22Rv1 (cell line): ENCODE data around the gene RNU1-2.

Experiments
- ZFX ChIP-seq: fragments of 450-650 bp; IDR thresholded peaks from 2 replicates; pipeline ENCODE4 v1.6.1; 2017; ENCODE audit warnings: antibody characterized with exemption, borderline replicate concordance
- TF ChIP-seq, protein P1 (sequence below): fragments of 450-650 bp; IDR thresholded peaks from 2 replicates; pipeline ENCODE4 v1.5.1; 2017; ENCODE audit warnings: mild to moderate bottlenecking

DNA sequence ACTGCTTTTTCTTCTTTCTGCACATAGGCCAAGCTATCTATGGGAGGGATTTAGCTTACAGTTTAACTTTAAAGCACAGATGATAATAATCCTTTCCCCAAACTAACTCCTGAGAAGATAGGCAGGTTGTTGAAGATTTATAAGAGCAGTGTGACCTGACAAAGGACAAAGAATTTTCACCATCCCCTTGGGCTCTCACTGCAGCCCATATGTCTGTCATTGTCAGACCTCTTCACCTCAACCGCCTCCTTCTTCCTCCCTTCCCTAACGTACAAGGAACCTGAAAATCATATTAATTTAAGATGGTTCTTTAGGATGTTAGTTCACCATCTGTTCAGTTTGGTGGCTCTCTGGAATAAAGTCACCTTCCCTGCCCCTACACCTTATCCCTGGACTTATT is 5.0 kb downstream of the RNU1-2 start:
- no peak for TF ChIP-seq ZFX
- TF ChIP-seq, protein P1, sequence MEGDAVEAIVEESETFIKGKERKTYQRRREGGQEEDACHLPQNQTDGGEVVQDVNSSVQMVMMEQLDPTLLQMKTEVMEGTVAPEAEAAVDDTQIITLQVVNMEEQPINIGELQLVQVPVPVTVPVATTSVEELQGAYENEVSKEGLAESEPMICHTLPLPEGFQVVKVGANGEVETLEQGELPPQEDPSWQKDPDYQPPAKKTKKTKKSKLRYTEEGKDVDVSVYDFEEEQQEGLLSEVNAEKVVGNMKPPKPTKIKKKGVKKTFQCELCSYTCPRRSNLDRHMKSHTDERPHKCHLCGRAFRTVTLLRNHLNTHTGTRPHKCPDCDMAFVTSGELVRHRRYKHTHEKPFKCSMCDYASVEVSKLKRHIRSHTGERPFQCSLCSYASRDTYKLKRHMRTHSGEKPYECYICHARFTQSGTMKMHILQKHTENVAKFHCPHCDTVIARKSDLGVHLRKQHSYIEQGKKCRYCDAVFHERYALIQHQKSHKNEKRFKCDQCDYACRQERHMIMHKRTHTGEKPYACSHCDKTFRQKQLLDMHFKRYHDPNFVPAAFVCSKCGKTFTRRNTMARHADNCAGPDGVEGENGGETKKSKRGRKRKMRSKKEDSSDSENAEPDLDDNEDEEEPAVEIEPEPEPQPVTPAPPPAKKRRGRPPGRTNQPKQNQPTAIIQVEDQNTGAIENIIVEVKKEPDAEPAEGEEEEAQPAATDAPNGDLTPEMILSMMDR, result no peak
